CD4-positive, alpha-beta T cell (primary cell): ENCODE measurements around the gene LYRM9. TPM values are rescaled to one million over a fixed set of nuclear protein-coding genes. Genes with fewer than 3 reads are reported as not detected.

ENCODE experiments used
- ATAC-seq: fragments of 200-7000 bp; cut with Tn5 transposase; one replicate; pipeline ENCODE4 v1.10.0; 2022; ENCODE audit warnings: mild to moderate bottlenecking; ENCODE audit not compliant: poor library complexity
- CTCF ChIA-PET: fragments of 350-600 bp; sonication (Branson Sonifier 250); formaldehyde crosslinking; loops from one replicate; lab custom pipeline; 2021; ENCODE audit warnings: antibody characterized with exemption, inconsistent platforms; lab: Charles Lee
- POLR2A ChIA-PET: fragments of 350-600 bp; sonication (Branson Sonifier 250); formaldehyde crosslinking; loops from one replicate; lab custom pipeline; 2021; ENCODE audit warnings: antibody characterized with exemption, inconsistent platforms; lab: Charles Lee
- DNase-seq, 14 experiments: peaks; one replicate each; pipeline ENCODE4 v3.0.0-alpha.2; 2013 to 2020; ENCODE audit warnings: mixed read lengths in 2 of 14
- H3K27ac ChIP-seq, 2 donors: one replicate each; pipeline versions ENCODE4 v1.5.1 to v1.7.0; 2013; ENCODE audit warnings: low read length in 2 of 2, low read depth in 1 of 2, mild to moderate bottlenecking in 1 of 2
- H3K27me3 ChIP-seq, 2 experiments: 1 replicate in 1 of 2; 2 replicates in 1 of 2; pipeline versions ENCODE4 v1.6.1 to v1.7.0; 2013; ENCODE audit warnings: low read length in 2 of 2, control low read depth in 1 of 2, mild to moderate bottlenecking in 1 of 2, moderate library complexity in 1 of 2; ENCODE audit not compliant: insufficient read depth in 2 of 2, control insufficient read depth in 1 of 2
- H3K36me3 ChIP-seq: one replicate; pipeline ENCODE4 v1.6.1; 2013; ENCODE audit warnings: low read length, control low read depth; ENCODE audit not compliant: insufficient read depth
- H3K4me1 ChIP-seq: one replicate; pipeline ENCODE4 v1.6.1; 2013; ENCODE audit warnings: low read length, control low read depth; ENCODE audit not compliant: insufficient read depth
- H3K4me3 ChIP-seq: one replicate; pipeline ENCODE4 v1.5.1; 2013; ENCODE audit warnings: mild to moderate bottlenecking, low read length, moderate library complexity
- H3K9me3 ChIP-seq, 2 experiments: 1 replicate in 1 of 2; 2 replicates in 1 of 2; pipeline versions ENCODE4 v1.6.1 to v1.7.0; 2013; ENCODE audit warnings: low read length in 2 of 2, mild to moderate bottlenecking in 2 of 2, control low read depth in 1 of 2, moderate library complexity in 1 of 2; ENCODE audit not compliant: control insufficient read depth in 1 of 2, insufficient read depth in 1 of 2
- H3K27ac Mint-ChIP-seq: one replicate; pipeline ENCODE4 v1.8.0; 2020; ENCODE audit warnings: mixed read lengths
- H3K27me3 Mint-ChIP-seq: one replicate; pipeline ENCODE4 v1.8.0; 2021; ENCODE audit warnings: mixed read lengths
- H3K36me3 Mint-ChIP-seq: one replicate; pipeline ENCODE4 v1.8.0; 2021; ENCODE audit warnings: low read depth, mixed read lengths
- H3K4me1 Mint-ChIP-seq: one replicate; pipeline ENCODE4 v1.8.0; 2021; ENCODE audit warnings: low read depth, mixed read lengths
- H3K4me3 Mint-ChIP-seq: one replicate; pipeline ENCODE4 v1.8.0; 2020; ENCODE audit warnings: mild to moderate bottlenecking, mixed read lengths
- H3K9me3 Mint-ChIP-seq: one replicate; pipeline ENCODE4 v1.8.0; 2020; ENCODE audit warnings: mixed read lengths
- CTCF ChIP-seq: fragments of 200-600 bp; IDR thresholded peaks from one replicate; pipeline ENCODE4 v1.8.0; 2022; ENCODE audit warnings: antibody characterized with exemption, mild to moderate bottlenecking
- intact Hi-C, 2 experiments: fragments of 100-400 bp; cut with DNase I in 1 of 2; cut with micrococcal nuclease in 1 of 2; formaldehyde crosslinking; loops; one replicate each; pipeline versions ENCODE4 v1.15.1 to v1.9.0; 2023 to 2025; cut with DNase I, micrococcal nuclease
- total RNA-seq, 174 experiments: library from RNA in 2 of 174; stranded (reverse) in 2 of 174; gene quantifications; one replicate each; pipeline ENCODE4 v1.2.3 and lab custom pipeline; 2021 to 2026

Gene LYRM9
- total RNA-seq, 2 experiments from 2014 or later: 13.0 to 15.7 TPM

GRCh38 chr17:27854163-27854562 lies 39.0 kb downstream of the LYRM9 start:
- Mint-ChIP-seq H3K9me3 (no peaks in the 10 kb centered on the region), H3K27ac (no peak overlapping the region), H3K4me3 (no peak overlapping the region), H3K36me3 (no peaks in the 10 kb centered on the region), H3K27me3 (no peaks in the 10 kb centered on the region), H3K4me1 (no peaks in the 10 kb centered on the region)
- no peaks in the 10 kb centered on the region for H3K9me3 ChIP-seq
- ChIA-PET POLR2A (no interaction called here), CTCF (no interaction called here)
- TF ChIP-seq CTCF: no peak
- H3K4me1 ChIP-seq: no peaks in the 10 kb centered on the region
- intact Hi-C loops: no loop called here
- no peak for DNase-seq
- no peaks in the 10 kb centered on the region for H3K36me3 ChIP-seq
- no peak overlapping the region for H3K27ac ChIP-seq
- H3K27me3 ChIP-seq: no peaks in the 10 kb centered on the region
- no peak overlapping the region for H3K4me3 ChIP-seq
- ATAC-seq: no peak

GRCh38 chr17:27853091-27853490 lies 40.1 kb downstream of the LYRM9 start:
- no peak for TF ChIP-seq CTCF
- ChIA-PET POLR2A (no interaction called here), CTCF (no interaction called here)
- no peak for ATAC-seq
- Mint-ChIP-seq H3K4me1 (no peaks in the 10 kb centered on the region), H3K27ac (no peak overlapping the region), H3K36me3 (no peaks in the 10 kb centered on the region), H3K4me3 (no peak overlapping the region), H3K27me3 (no peaks in the 10 kb centered on the region), H3K9me3 (no peaks in the 10 kb centered on the region)
- intact Hi-C loops: no loop called here
- H3K27ac ChIP-seq: no peak overlapping the region
- no peak for DNase-seq
- no peaks in the 10 kb centered on the region for H3K9me3 ChIP-seq
- H3K4me1 ChIP-seq: no peaks in the 10 kb centered on the region
- H3K36me3 ChIP-seq: no peaks in the 10 kb centered on the region
- H3K27me3 ChIP-seq: no peaks in the 10 kb centered on the region
- H3K4me3 ChIP-seq: no peak overlapping the region

GRCh38 chr17:27849474-27850185 lies 43.5 kb downstream of the LYRM9 start:
- no peaks in the 10 kb centered on the region for H3K36me3 Mint-ChIP-seq
- Histone ChIP-seq H3K36me3 (no peaks in the 10 kb centered on the region), H3K9me3 (peaks cover 0 to 3% of the 10 kb centered on the region in 2 experiments), H3K27ac (no peak overlapping the region), H3K4me3 (no peak overlapping the region), H3K27me3 (no peaks in the 10 kb centered on the region), H3K4me1 (peaks cover 11% of the 10 kb centered on the region)
- no peaks in the 10 kb centered on the region for H3K9me3 Mint-ChIP-seq
- no peak for DNase-seq
- H3K4me3 Mint-ChIP-seq: no peak overlapping the region
- ChIA-PET CTCF (no interaction called here), POLR2A (no interaction called here)
- no peak for ATAC-seq
- H3K27me3 Mint-ChIP-seq: no peaks in the 10 kb centered on the region
- H3K4me1 Mint-ChIP-seq: peaks cover 14% of the 10 kb centered on the region
- no peak overlapping the region for H3K27ac Mint-ChIP-seq
- intact Hi-C loops: no loop called here
- no peak for TF ChIP-seq CTCF
